Measurements from ENCODE around the gene ERVW-1.
"Not testable (repeated sequence)": the region's sequence is repeated elsewhere in the genome, so short reads cannot be mapped to it uniquely, and the experiment has no call there.

Gene ERVW-1

GRCh38 chr7:92477681-92478080, at the start of gene ERVW-1:
TSS of gene ERVW-1 (minus strand) at chr7:92477946. CDS start at chr7:92470381, 7,565 bp downstream.
- not testable (repeated sequence) for H3K27ac ChIP-seq (ENCODE audit: low read depth, low read length)

GRCh38 chr7:92523110-92523509, 45.4 kb upstream of the ERVW-1 start:
- H3K27ac ChIP-seq (ENCODE audit: low read depth, low read length), result no peak overlapping the region
- H3K27me3 ChIP-seq (ENCODE audit: control insufficient read depth in 1 of 2, insufficient read depth in 2 of 2, low read length in 2 of 2), result no peaks in the 10 kb centered on the region
- no peak overlapping the region for H3K9ac ChIP-seq (ENCODE audit: low read depth in 1 of 2, low read length in 2 of 2)
- peaks cover 3 to 4% of the 10 kb centered on the region in 2 donors for H3K36me3 ChIP-seq (ENCODE audit: control insufficient read depth in 1 of 2, insufficient read depth in 2 of 2, low read length in 2 of 2)
- H3K4me3 ChIP-seq (ENCODE audit: low read depth in 1 of 2, low read length in 2 of 2), result no peak overlapping the region
- H3K9me3 ChIP-seq (ENCODE audit: control insufficient read depth in 1 of 2, low read length in 2 of 2), result no peaks in the 10 kb centered on the region
- H3K4me1 ChIP-seq (ENCODE audit: control insufficient read depth in 1 of 2, insufficient read depth in 2 of 2, low read length in 2 of 2), result peaks cover 6 to 9% of the 10 kb centered on the region in 2 donors

More at GRCh38 chr7:92477681-92478080, at the start of gene ERVW-1:
- not testable (repeated sequence) for H3K4me1 ChIP-seq (ENCODE audit: control insufficient read depth in 1 of 2, insufficient read depth in 2 of 2, low read length in 2 of 2); H3K9ac ChIP-seq (ENCODE audit: low read depth in 1 of 2, low read length in 2 of 2); H3K9me3 ChIP-seq (ENCODE audit: control insufficient read depth in 1 of 2, low read length in 2 of 2); H3K4me3 ChIP-seq (ENCODE audit: low read depth in 1 of 2, low read length in 2 of 2); H3K27me3 ChIP-seq (ENCODE audit: control insufficient read depth in 1 of 2, insufficient read depth in 2 of 2, low read length in 2 of 2); H3K36me3 ChIP-seq (ENCODE audit: control insufficient read depth in 1 of 2, insufficient read depth in 2 of 2, low read length in 2 of 2)

GRCh38 chr7:92520024-92520423, 42.3 kb upstream of the ERVW-1 start:
- no peak overlapping the region for H3K4me3 ChIP-seq (ENCODE audit: low read depth in 1 of 2, low read length in 2 of 2)
- H3K36me3 ChIP-seq (ENCODE audit: control insufficient read depth in 1 of 2, insufficient read depth in 2 of 2, low read length in 2 of 2), result peaks cover 3 to 16% of the 10 kb centered on the region in 2 donors

GRCh38 chr7:92517631-92518030, 39.9 kb upstream of the ERVW-1 start:
- H3K4me3 ChIP-seq (ENCODE audit: low read depth in 1 of 2, low read length in 2 of 2), result no peak overlapping the region
- H3K9ac ChIP-seq (ENCODE audit: low read depth in 1 of 2, low read length in 2 of 2), result no peak overlapping the region
- no peaks in the 10 kb centered on the region for H3K27me3 ChIP-seq (ENCODE audit: control insufficient read depth in 1 of 2, insufficient read depth in 2 of 2, low read length in 2 of 2)
- H3K36me3 ChIP-seq (ENCODE audit: control insufficient read depth in 1 of 2, insufficient read depth in 2 of 2, low read length in 2 of 2), result peaks cover 3 to 22% of the 10 kb centered on the region in 2 donors
- H3K27ac ChIP-seq (ENCODE audit: low read depth, low read length), result no peak overlapping the region
- H3K9me3 ChIP-seq (ENCODE audit: control insufficient read depth in 1 of 2, low read length in 2 of 2), result no peaks in the 10 kb centered on the region
- no peaks in the 10 kb centered on the region for H3K4me1 ChIP-seq (ENCODE audit: control insufficient read depth in 1 of 2, insufficient read depth in 2 of 2, low read length in 2 of 2)

More at GRCh38 chr7:92520024-92520423, 42.3 kb upstream of the ERVW-1 start:
- Histone ChIP-seq H3K27ac (ENCODE audit: low read depth, low read length) (no peak overlapping the region), H3K27me3 (ENCODE audit: control insufficient read depth in 1 of 2, insufficient read depth in 2 of 2, low read length in 2 of 2) (no peaks in the 10 kb centered on the region), H3K9ac (ENCODE audit: low read depth in 1 of 2, low read length in 2 of 2) (no peak overlapping the region), H3K4me1 (ENCODE audit: control insufficient read depth in 1 of 2, insufficient read depth in 2 of 2, low read length in 2 of 2) (no peaks in the 10 kb centered on the region), H3K9me3 (ENCODE audit: control insufficient read depth in 1 of 2, low read length in 2 of 2) (no peaks in the 10 kb centered on the region)

GRCh38 chr7:92513167-92513902, 35.6 kb upstream of the ERVW-1 start:
- Histone ChIP-seq H3K4me3 (ENCODE audit: low read depth in 1 of 2, low read length in 2 of 2) (no peak overlapping the region), H3K9me3 (ENCODE audit: control insufficient read depth in 1 of 2, low read length in 2 of 2) (no peaks in the 10 kb centered on the region), H3K27ac (ENCODE audit: low read depth, low read length) (no peak overlapping the region), H3K9ac (ENCODE audit: low read depth in 1 of 2, low read length in 2 of 2) (no peak overlapping the region), H3K4me1 (ENCODE audit: control insufficient read depth in 1 of 2, insufficient read depth in 2 of 2, low read length in 2 of 2) (no peaks in the 10 kb centered on the region), H3K36me3 (ENCODE audit: control insufficient read depth in 1 of 2, insufficient read depth in 2 of 2, low read length in 2 of 2) (peaks cover under 1 to 25% of the 10 kb centered on the region in 2 donors), H3K27me3 (ENCODE audit: control insufficient read depth in 1 of 2, insufficient read depth in 2 of 2, low read length in 2 of 2) (no peaks in the 10 kb centered on the region)

GRCh38 chr7:92508946-92509345, 31.2 kb upstream of the ERVW-1 start:
- H3K36me3 ChIP-seq (ENCODE audit: control insufficient read depth in 1 of 2, insufficient read depth in 2 of 2, low read length in 2 of 2), result peaks cover 0 to 23% of the 10 kb centered on the region in 2 donors
- no peaks in the 10 kb centered on the region for H3K9me3 ChIP-seq (ENCODE audit: control insufficient read depth in 1 of 2, low read length in 2 of 2)
- no peaks in the 10 kb centered on the region for H3K4me1 ChIP-seq (ENCODE audit: control insufficient read depth in 1 of 2, insufficient read depth in 2 of 2, low read length in 2 of 2)
- no peaks in the 10 kb centered on the region for H3K27me3 ChIP-seq (ENCODE audit: control insufficient read depth in 1 of 2, insufficient read depth in 2 of 2, low read length in 2 of 2)
- H3K9ac ChIP-seq (ENCODE audit: low read depth in 1 of 2, low read length in 2 of 2), result no peak overlapping the region
- H3K4me3 ChIP-seq (ENCODE audit: low read depth in 1 of 2, low read length in 2 of 2), result no peak overlapping the region
- H3K27ac ChIP-seq (ENCODE audit: low read depth, low read length), result no peak overlapping the region

GRCh38 chr7:92506363-92506762, 28.6 kb upstream of the ERVW-1 start:
- H3K4me1 ChIP-seq (ENCODE audit: control insufficient read depth in 1 of 2, insufficient read depth in 2 of 2, low read length in 2 of 2), result no peaks in the 10 kb centered on the region
- H3K36me3 ChIP-seq (ENCODE audit: control insufficient read depth in 1 of 2, insufficient read depth in 2 of 2, low read length in 2 of 2), result peaks cover 0 to 36% of the 10 kb centered on the region in 2 donors
- H3K9ac ChIP-seq (ENCODE audit: low read depth in 1 of 2, low read length in 2 of 2), result no peak overlapping the region
- no peaks in the 10 kb centered on the region for H3K27me3 ChIP-seq (ENCODE audit: control insufficient read depth in 1 of 2, insufficient read depth in 2 of 2, low read length in 2 of 2)
- H3K9me3 ChIP-seq (ENCODE audit: control insufficient read depth in 1 of 2, low read length in 2 of 2), result no peaks in the 10 kb centered on the region
- no peak overlapping the region for H3K27ac ChIP-seq (ENCODE audit: low read depth, low read length)
- no peak overlapping the region for H3K4me3 ChIP-seq (ENCODE audit: low read depth in 1 of 2, low read length in 2 of 2)

GRCh38 chr7:92504563-92504962, 26.8 kb upstream of the ERVW-1 start:
- H3K27me3 ChIP-seq (ENCODE audit: control insufficient read depth in 1 of 2, insufficient read depth in 2 of 2, low read length in 2 of 2), result no peaks in the 10 kb centered on the region
- no peak overlapping the region for H3K9ac ChIP-seq (ENCODE audit: low read depth in 1 of 2, low read length in 2 of 2)
- H3K9me3 ChIP-seq (ENCODE audit: control insufficient read depth in 1 of 2, low read length in 2 of 2), result no peaks in the 10 kb centered on the region
- H3K4me1 ChIP-seq (ENCODE audit: control insufficient read depth in 1 of 2, insufficient read depth in 2 of 2, low read length in 2 of 2), result no peaks in the 10 kb centered on the region
- H3K27ac ChIP-seq (ENCODE audit: low read depth, low read length), result no peak overlapping the region
- H3K36me3 ChIP-seq (ENCODE audit: control insufficient read depth in 1 of 2, insufficient read depth in 2 of 2, low read length in 2 of 2), result peaks cover 0 to 48% of the 10 kb centered on the region in 2 donors
- H3K4me3 ChIP-seq (ENCODE audit: low read depth in 1 of 2, low read length in 2 of 2), result no peak overlapping the region

- Histone ChIP-seq H3K27ac (ENCODE audit: low read depth, low read length) (no peak overlapping the region), H3K9ac (ENCODE audit: low read depth in 1 of 2, low read length in 2 of 2) (no peak overlapping the region), H3K4me1 (ENCODE audit: control insufficient read depth in 1 of 2, insufficient read depth in 2 of 2, low read length in 2 of 2) (no peaks in the 10 kb centered on the region), H3K4me3 (ENCODE audit: low read depth in 1 of 2, low read length in 2 of 2) (no peak overlapping the region), H3K27me3 (ENCODE audit: control insufficient read depth in 1 of 2, insufficient read depth in 2 of 2, low read length in 2 of 2) (no peaks in the 10 kb centered on the region), H3K36me3 (ENCODE audit: control insufficient read depth in 1 of 2, insufficient read depth in 2 of 2, low read length in 2 of 2) (peaks cover 3 to 55% of the 10 kb centered on the region in 2 donors), H3K9me3 (ENCODE audit: control insufficient read depth in 1 of 2, low read length in 2 of 2) (no peaks in the 10 kb centered on the region)
These were observed 26.0 kb upstream of the ERVW-1 start for GRCh38 chr7:92503767-92504166.

GRCh38 chr7:92498557-92498956, 20.8 kb upstream of the ERVW-1 start:
- H3K36me3 ChIP-seq (ENCODE audit: control insufficient read depth in 1 of 2, insufficient read depth in 2 of 2, low read length in 2 of 2), result peaks cover 14 to 54% of the 10 kb centered on the region in 2 donors
- no peaks in the 10 kb centered on the region for H3K9me3 ChIP-seq (ENCODE audit: control insufficient read depth in 1 of 2, low read length in 2 of 2)
- H3K4me1 ChIP-seq (ENCODE audit: control insufficient read depth in 1 of 2, insufficient read depth in 2 of 2, low read length in 2 of 2), result no peaks in the 10 kb centered on the region
- no peak overlapping the region for H3K9ac ChIP-seq (ENCODE audit: low read depth in 1 of 2, low read length in 2 of 2)
- no peak overlapping the region for H3K27ac ChIP-seq (ENCODE audit: low read depth, low read length)
- H3K4me3 ChIP-seq (ENCODE audit: low read depth in 1 of 2, low read length in 2 of 2), result no peak overlapping the region
- no peaks in the 10 kb centered on the region for H3K27me3 ChIP-seq (ENCODE audit: control insufficient read depth in 1 of 2, insufficient read depth in 2 of 2, low read length in 2 of 2)
